GM18507 (cell line): ENCODE results near the gene PDE8B.

ENCODE experiments used
- DNase-seq: peaks from one replicate; pipeline ENCODE4 v3.0.0; 2011; ENCODE audit warnings: low read depth; ENCODE audit not compliant: insufficient read length; ENCODE audit errors: extremely low spot score
- FAIRE-seq: peaks from 2 replicates; lab custom pipeline; 2011; peaks lifted over from hg19 to GRCh38; lab: Jason Lieb, UNC

PDE8B gene

DNA sequence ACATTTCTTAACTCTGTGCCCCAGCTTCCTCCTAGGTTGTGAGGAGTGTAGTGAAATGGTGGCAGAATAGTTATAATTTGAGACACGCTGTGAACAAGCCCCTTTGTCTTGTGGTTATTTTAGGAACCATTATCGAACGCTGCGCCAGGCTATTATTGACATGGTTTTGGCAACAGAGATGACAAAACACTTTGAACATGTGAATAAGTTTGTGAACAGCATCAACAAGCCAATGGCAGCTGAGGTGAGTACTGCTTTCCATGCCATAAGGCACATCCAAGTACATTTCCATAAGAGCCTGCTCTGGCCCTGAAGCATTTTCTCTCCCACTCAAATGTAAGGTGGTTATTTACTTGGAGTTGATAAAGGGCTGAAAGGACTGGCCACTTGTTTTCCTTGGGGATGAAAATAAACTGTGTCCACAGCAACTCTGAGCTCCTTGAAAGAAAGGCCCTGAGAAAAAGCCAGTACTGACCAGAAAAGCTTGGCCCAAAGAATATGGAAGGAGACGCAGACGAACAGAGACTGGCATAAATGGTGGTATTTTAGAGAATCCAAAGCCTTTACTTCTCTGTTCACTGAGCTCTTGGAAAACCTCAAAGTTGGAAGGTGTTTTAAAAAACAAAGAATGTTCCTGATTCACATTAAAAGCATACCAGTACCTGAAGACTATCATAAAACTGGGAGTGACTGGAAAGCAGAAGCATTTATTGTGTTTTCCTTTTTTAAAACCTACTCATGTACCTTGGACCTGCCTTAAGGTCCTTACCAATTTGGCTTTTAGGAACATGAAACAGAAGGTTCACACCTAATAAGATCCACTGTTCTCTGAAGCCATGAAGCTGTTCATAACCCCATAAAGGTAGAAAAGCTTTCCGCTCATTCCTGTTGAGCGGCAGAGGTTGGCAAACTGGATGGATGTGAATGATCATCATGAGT is 209.4 kb downstream of the PDE8B start:
- DNase-seq (no peak), FAIRE-seq (no peak)

DNA sequence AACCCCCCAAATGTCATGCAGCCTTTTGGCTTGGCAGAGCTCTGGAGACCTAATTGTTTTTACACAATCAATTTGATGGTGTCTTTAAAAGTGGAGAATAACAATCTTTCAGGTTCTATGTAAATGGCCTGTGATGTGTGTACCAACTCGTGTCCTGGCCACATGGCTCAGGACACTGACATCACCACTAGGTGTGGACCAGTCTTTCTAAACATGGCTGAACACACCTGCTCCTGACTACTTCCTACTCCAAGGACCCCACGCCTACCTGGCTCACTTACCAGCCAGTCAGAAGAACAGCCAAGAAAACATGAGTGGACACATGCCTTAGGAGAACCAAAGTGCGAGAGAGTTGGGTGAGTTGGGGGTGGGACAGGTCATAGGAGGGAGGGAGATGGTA is 210.5 kb downstream of the PDE8B start:
- FAIRE-seq = no peak
- no peak for DNase-seq

DNA sequence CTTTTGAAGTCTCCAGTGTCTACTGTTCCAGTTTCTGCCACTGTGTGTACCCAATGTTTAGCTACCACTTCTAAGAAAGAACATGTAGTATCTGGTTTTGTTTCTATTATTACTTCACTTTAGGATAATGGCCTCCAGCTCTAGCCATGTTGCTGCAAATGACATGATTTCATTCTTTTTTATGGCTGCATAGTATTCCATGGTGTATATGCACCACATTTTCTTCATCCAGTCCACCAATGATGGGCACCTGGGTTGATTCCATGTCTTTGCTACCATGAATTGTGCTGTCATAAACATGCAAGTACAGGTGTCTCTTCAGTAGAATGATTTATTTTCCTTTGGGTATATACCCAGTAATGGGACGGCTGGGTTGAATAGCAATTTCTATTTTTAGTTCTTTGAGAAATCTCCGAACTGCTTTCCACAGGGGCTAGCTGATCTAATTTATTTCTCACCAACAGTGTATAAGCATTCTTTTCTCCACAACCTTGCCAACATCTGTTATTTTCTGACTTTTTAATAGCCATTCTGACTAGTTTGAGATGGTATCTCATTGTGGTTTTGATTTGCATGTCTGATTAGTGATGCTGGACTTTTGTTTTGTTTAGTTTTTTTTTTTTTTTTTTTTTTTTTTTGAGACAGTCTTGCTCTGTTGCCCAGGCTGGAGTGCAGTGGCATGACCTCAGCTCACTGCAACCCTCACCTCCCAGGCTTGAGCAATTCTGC is 212.7 kb downstream of the PDE8B start:
- DNase-seq = no peak
- FAIRE-seq = no peak

DNA sequence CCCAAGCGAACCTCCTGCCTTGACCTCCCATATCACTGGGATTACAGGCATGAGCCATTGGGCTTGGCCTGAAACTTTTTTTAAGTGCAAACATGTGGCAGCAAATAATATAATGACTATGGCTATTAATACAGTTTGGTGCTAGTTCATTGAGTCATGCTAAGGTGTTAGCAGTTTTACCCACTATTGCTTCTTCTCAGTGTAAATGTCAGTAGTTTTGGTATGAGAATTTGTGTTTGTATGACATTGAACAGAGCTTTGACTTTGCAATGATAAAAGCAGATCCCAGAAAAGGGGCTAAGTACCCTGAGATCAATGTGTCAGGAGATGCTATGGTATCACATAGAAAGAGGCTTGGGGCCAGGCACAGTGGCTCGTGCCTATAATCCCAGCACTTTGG is 214.4 kb downstream of the PDE8B start:
- FAIRE-seq = no peak
- DNase-seq = no peak

DNA sequence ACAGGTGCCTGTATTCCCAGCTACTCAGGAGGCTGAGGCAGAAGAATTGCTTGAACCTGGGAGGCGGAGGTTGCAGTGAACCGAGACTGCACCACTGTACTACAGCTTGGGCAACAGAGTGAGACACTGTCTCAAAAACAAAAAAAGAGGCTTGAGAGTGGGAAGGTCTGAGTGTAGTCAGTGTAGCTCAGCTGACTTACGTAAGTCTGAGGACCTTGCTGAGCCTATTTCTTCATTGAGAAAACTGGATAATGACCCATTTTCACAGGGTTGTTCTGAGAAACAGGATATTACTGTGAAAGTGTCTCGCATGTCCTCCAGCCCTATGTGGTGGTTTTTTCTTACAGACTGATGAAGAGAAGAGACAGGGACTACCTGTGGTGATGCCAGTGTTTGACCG is 214.9 kb downstream of the PDE8B start:
- FAIRE-seq (no peak), DNase-seq (no peak)

DNA sequence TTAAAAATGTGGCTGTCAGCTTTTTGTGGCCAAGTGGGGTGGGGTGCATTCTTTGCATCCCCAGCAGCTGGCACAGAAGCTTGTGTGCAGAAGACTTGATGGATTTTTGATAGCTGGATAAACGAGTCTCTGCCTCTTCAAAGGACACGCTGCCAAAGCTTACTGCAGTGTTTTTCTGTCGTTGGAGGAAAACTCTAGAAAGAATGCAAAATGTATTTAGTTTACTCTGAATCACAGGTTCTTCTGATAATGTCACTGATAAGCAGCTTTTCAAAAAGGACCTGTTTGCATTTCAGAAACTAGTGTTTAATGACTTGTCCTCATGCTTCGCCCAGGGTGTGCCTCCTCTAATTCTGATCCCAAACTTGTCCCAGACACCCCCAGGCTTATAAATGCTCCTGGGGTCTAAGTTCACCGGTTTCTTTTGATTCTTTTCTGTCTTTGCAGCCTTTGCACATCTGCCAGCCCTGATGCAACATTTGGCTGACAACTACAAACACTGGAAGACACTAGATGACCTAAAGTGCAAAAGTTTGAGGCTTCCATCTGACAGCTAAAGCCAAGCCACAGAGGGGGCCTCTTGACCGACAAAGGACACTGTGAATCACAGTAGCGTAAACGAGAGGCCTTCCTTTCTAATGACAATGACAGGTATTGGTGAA is 215.6 kb downstream of the PDE8B start:
- no peak for FAIRE-seq
- no peak for DNase-seq

DNA sequence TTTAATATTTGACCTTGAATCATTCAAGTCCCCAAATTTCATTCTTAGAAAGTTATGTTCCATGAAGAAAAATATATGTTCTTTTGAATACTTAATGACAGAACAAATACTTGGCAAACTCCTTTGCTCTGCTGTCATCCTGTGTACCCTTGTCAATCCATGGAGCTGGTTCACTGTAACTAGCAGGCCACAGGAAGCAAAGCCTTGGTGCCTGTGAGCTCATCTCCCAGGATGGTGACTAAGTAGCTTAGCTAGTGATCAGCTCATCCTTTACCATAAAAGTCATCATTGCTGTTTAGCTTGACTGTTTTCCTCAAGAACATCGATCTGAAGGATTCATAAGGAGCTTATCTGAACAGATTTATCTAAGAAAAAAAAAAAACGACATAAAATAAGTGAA is 216.2 kb downstream of the PDE8B start:
- FAIRE-seq = no peak
- no peak for DNase-seq

DNA sequence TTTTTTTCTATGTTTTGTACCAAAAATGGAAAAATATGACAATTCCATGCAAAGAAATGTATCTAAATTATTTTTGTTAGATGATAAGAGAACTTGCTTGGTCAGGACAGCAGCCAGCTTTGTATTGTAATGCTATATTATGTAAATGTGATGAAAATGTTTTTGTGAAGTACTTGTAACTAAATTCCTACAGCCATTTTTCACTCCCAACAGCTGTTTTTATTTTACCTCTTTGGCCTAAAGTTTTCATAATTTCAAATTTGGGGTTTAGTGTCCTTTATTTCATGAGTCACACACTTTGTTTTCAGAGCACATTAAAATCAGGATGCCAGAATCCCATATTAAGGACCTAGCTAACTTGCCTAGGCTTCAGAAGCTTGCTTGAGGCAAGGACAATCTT is 217.5 kb downstream of the PDE8B start:
- no peak for DNase-seq
- peak; percentile 26 for FAIRE-seq

DNA sequence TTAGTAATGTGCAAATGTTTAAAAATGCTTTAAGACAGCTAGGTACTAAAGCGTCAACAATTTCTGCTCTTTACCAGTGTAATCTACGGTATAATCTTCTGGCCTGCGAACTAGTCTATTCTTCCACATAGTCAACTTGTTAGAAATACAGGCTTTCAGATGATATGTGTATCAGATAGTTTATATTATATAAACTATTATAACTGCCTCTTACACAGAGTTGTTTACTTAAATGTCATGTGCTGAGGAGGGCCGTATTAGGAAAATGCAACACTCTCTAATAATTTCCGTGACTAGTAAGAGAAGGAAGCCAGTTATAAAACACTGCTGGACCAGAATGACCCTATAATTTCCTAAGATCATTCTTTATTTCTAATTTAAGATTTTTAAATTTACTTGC is 218.0 kb downstream of the PDE8B start:
- no peak for FAIRE-seq

DNA sequence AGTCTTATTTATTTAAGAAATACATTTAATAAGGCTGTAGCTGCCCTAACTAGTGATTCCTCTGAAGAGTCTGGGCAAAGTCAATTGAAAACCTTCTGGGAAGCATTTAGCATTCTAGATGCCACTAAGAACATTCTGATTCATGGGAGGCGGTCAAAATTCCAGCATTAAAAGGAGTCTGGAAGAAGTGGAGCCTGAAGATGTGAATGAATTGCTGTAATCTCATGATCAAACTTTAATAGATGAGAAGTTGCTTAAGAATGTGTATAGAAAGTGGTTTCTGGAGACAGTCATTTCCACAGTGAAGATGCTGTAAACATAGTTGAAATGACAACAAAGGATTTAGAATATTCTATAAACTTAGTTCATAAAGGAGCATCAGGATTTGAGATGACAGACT is 220.2 kb downstream of the PDE8B start:
- FAIRE-seq (no peak), DNase-seq (no peak)

More for the DNA sequence above, 218.0 kb downstream of the PDE8B start:
- DNase-seq = no peak

DNA sequence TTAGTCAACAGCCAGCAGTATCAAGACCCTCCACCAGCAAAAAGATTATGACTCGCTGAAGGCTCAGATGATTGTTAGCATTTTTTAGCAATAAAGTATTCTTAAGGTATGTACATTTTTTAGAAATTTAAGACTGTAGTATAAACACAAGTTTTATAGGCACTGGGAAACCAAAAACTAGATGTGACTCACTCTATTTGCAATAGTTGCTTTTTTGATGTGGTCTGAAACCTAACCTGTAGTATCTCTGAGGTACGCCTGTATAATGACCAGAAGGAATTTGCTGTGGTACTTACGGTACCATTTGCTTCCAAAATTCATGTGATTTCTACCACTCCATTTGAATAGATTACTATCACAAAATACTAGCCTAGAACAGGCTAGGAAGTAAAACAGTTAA is 220.8 kb downstream of the PDE8B start:
- DNase-seq = no peak
- FAIRE-seq = no peak

DNA sequence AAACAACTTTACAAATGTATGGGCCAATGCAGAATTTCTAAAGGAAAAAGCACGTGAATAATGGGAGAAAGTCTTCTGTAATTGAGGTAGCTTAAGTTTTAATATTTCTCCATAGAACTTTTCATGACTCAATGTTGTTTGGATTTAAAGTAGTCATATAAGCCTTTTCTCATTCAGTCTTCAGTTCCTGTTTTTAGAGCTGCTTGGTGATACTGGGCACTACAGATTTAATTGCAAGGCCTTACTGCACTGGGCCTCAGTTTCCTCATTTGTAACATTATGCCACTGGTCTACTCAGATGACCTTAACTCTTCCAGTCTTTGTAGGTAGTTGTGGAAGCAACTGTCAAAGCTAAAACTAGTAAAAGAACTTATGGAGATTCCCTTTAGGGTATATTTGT is 221.2 kb downstream of the PDE8B start:
- DNase-seq (no peak), FAIRE-seq (no peak)

DNA sequence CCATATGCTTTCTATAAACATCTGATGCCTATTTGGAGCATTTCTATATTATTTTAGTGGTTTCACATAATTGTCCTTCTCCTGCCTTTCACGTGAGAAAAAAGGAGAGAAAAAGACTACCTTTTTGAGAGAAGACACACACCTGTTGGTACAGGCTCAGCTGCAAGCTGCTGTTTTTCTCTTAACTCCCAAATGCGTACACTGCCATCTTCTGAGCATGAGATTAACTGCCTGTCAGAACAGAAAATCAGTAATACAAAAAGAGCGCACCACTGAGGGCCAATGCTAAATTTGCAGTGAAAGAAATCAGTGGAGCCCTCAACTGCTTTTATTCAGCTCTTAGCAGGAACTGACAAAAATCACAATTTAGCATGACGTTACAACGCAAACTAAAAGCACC is 226.7 kb downstream of the PDE8B start:
- DNase-seq = no peak
- no peak for FAIRE-seq

DNA sequence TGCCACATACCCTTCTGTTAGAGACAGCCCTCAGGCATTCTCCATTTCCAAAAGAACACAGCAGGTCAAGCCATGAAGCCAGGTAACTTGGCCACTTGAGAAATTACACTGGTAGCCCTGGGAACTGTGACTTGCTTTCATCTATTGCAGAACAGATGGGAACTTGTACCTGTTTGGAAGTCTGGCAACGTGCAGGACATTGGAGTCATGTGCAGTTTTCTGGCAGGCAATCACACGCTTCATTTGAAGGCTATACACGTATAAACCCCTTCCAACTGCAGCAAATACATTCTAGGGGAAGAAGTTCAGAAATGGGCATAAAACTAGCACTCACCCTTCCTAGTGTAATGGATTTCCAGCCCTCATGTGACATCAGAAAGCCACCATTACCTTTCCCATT is 227.6 kb downstream of the PDE8B start:
- DNase-seq = no peak
- no peak for FAIRE-seq

DNA sequence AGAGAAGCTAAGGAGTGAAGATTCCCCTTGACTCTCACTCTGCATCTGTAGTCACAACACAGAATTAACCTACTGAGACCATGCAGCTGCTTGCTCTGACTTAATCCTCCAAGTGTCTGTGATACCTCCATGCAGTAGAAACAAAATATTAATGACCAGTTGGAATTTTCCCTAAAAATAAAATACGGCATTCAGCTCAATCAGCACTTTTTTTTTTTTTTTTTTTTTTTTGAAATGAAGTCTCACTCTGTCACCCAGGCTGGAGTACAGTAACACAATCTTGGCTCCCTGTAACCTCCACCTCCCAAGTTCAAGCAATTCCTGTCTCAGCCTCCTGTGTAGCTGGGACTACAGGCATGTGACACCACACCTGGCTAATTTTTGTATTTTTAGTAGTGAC is 233.2 kb downstream of the PDE8B start:
- DNase-seq = no peak
- no peak for FAIRE-seq

DNA sequence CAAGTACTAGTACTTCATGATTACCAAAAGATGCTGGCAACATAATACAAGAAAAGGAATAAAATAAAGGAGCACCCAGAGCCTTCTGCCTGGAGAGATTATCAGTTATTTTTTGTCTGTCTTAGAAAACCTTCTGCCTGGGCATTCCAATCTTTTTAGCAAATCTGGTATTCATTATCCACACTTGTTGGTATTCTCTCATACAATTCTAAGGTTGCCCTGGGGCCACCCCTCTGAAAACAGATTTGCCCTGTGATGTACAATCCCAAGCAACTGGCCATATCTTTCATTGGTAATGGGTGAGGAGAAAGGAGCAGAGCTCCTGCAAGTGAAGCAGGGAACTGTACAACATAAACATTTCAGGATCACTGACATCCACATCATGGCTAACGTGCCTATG is 233.9 kb downstream of the PDE8B start:
- no peak for FAIRE-seq
- no peak for DNase-seq

DNA sequence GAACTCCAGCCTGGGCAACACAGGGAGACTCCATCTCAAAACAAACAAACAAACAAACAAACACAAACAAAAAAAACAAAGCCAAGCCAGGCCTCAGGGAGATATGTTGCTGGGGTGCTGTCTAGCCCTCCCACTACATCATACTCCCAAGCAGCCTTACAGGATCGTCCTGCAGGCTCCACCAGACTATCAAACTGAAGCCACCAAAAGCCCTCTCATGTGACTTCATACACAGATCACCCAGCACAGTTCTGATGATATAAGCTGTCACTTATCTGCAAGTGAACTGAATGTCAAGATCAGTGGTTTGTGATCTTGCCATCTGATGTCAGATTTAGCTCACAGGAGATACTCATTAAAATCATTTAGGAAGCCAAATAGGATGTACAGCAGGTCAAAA is 238.4 kb downstream of the PDE8B start:
- DNase-seq = no peak
- no peak for FAIRE-seq

DNA sequence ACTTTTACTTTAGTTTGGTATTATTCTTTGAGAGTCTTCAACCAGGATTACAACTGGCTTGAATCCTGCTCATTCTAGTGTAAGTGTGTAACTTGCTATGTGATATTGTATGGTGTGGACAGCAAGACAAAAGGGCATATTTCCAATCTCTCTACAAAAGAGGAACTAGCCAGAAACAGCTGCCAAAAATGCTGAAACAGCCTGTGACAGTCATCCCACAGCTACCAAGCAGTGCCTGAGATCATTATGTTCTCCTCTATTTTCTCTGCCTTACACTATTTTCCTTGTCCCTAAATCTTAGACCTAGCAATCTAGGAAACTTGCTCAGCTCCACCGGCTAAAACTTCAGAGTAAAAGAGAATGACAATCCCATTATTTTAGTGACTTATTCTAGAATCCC is 238.8 kb downstream of the PDE8B start:
- DNase-seq = no peak
- no peak for FAIRE-seq

DNA sequence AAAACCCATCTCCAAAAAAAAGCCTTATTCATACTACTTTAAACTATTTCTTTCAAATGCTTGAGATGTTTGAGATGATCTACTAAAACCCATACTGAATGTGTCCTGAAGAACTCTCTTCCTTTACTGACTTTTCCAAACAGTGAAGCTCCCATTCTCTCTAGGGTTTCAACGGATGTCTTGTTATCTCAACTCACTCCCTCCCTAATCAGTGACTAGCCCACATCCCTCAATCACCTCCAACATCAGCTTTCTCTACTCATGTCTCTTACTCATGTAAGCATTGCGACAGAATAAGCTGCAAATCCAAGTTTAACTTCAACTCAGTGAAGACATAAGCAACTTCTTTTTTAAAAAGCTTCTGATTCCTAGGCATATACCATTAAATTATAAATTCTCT is 239.5 kb downstream of the PDE8B start:
- FAIRE-seq (no peak), DNase-seq (no peak)

DNA sequence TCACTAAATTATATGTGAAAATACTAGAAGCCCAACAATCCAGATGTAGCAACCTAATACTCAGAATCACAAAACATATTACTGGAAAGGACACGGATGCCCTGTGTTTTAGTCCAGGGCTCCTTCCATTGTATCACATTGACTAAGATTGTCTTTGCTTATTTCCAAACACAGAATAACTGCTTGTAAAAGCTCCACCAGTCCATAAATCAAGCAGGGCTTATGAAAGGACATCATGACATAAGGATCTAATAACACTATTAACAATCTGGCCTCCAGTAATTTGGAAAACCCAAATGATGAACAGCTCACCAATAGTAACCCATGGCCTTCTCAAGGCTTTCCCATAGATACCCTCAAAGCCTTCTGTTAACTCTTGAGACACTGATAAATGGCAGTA is 241.9 kb downstream of the PDE8B start:
- no peak for FAIRE-seq
- DNase-seq = no peak
